G401 (cell line): ENCODE measurements around the gene KDM4B. TPM values are rescaled to one million over a fixed set of nuclear protein-coding genes. Genes with fewer than 3 reads are reported as not detected.

Experiments
- DNase-seq: peaks from one replicate; pipeline ENCODE4 v3.0.0-alpha.2; 2015; ENCODE audit warnings: low spot score
- in situ Hi-C: cut with HindIII; loops from 2 replicates; pipeline ENCODE4 v1.10.0; 2016; ENCODE audit warnings: low sequenced_read_pairs, mixed read lengths
- total RNA-seq: library from RNA; depleted of rRNA; stranded (reverse); fragments of >200 nt; shearing (Covaris generic); gene quantifications from 2 replicates; pipeline ENCODE4 v1.2.3, GENCODE V29; 2014

Gene KDM4B
- total RNA-seq, 1 experiment from 2014 or later = 19.3 TPM

GRCh38 chr19:5122671-5123409, 153.9 kb downstream of the KDM4B start:
- in situ Hi-C loops = no loop called here

GRCh38 chr19:5123646-5124045, 154.7 kb downstream of the KDM4B start:
- DNase-seq = no peak
- in situ Hi-C loops = no loop called here

More at GRCh38 chr19:5122671-5123409, 153.9 kb downstream of the KDM4B start:
- no peak for DNase-seq

- in situ Hi-C loops = no loop called here
- DNase-seq = no peak
Observed at GRCh38 chr19:5124111-5124855, 155.4 kb downstream of the KDM4B start.

DNA sequence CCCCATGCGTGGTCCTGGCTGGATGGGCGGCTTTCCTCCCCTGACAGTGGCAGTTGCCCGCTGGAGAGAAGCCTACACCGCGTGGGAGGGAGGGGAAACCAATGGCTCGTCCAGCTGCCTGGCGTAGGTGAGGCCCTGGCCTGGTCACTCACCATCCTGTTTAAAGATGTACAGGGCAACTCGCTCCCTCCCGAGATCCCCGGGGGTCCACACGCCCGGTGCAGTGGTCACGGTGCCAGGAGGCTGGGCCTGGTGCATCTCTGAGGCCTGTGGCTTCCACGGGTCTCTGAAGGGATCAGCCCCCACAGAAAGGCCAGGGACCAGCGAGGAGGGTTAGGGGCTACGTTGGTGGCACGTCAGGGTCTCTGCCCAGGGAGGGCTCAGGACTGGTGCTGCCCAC, 156.5 kb downstream of the KDM4B start:
- in situ Hi-C loops = no loop called here
- DNase-seq = no peak

DNA sequence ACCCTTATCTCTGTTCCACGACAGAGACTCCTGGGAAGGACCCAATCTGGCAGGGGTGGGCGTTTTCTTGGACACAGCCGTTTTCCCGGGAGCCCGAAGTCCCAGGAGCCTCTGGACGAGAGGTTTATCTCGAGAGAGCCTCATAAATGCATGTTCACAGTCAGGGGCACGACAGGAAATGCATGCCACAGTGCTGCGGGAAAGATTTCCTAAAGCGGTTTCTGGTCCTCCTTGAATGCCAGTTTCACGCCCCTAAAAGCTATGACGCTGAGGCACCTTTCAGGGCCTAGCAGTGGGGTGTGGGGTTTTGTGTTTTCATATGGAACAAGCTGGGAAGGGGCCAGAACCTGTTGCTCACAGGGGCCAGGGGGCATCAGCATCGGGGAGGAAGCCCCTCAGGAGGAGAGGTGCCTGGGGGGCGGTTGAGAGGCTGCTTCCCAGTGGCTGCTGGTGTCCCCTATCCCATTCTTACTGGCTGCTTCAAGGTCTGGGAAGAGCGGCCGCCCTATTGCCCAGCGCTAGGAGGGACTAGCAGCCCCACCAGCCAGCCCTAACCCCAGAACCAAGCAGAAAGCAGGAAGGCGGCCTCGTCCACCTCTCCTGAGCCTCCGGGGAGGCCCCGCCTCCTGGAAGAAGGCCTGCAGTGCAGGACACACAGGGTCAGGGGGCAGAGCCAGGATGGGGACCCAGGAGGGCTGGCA, 157.0 kb downstream of the KDM4B start:
- no peak for DNase-seq
- in situ Hi-C loops = no loop called here

DNA sequence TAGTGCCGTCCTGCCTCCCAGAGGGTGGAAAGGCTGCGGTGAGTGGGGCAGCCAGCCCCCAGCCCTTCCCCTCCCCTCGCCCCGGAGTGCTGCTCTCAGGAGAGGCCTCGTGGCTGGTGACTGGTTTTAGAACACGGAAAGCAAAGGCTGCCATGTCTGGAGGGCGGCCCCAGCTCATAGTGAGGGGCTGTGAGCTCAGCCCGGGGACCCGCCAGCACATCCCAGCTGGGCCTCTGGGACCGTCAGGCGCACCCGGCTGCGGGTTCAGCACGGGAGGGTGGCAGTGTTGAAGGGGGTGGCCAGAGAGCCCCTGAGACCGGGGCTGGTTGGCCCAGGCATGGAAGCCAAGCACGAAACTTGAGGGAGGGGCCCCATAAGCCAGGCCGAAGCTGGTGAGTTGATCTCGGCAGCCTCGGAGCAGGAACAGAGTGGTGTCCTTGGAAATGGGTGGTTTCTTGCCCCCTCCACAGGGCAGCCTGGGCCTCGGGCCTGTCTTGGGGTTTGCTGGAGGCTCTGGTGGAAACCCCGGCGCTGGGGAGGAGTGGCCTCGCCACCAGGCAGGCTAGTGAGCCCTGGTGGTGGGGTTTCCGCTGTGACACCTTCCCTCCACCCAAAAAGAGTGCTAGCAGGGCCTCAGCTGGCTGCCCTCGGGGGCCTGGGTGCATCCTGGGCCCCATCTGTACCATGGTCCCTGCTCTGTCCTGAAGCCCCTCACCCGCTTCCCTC, 157.7 kb downstream of the KDM4B start:
- no peak for DNase-seq
- in situ Hi-C loops = no loop called here

DNA sequence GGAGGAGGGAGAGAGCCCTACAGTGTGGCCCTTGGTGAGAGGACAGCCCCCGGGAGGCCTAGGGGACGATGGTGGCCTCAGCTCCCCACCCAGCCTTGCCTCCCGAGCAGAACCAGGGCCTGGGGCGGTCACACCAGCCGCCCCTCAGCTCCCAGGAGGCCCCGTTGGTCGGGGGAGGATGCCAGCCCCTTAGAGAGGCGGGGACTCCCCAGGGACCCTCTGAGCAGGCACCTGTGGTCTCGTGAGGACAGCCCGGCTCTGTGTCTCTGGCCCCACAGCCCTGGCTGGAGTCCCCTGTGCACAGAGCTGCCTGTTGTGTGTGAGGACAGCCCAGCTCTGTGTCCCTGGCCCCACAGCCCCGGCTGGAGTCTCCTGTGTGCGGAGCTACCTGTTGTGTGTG, 158.8 kb downstream of the KDM4B start:
- in situ Hi-C loops = no loop called here
- DNase-seq = no peak

- DNase-seq = no peak
- in situ Hi-C loops = no loop called here
Observed at GRCh38 chr19:5128251-5128935, 159.5 kb downstream of the KDM4B start.

GRCh38 chr19:5128936-5129389, 160.1 kb downstream of the KDM4B start:
- peak; percentile 79 for DNase-seq
- in situ Hi-C loops = no loop called here

DNA sequence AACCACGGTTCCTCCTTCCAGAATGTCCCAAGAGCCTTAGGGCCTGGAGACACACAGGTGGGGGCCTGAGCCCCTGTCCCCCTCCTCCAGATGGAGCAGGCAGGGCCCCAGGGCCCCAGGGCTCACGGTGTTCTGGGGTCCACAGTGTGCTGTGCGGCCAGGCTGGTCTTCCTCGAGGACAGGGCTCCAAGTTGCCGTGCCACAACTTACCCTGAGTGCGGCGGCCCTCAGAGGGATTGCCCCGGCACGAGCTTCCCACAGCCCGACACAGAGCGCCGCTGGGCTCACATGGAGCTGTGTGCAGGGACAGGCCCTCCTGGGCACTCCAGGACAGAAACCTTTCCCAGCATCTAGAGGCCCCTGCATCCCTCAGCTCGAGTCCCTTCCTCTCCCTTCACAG, 160.8 kb downstream of the KDM4B start:
- DNase-seq = no peak
- in situ Hi-C loops = no loop called here

DNA sequence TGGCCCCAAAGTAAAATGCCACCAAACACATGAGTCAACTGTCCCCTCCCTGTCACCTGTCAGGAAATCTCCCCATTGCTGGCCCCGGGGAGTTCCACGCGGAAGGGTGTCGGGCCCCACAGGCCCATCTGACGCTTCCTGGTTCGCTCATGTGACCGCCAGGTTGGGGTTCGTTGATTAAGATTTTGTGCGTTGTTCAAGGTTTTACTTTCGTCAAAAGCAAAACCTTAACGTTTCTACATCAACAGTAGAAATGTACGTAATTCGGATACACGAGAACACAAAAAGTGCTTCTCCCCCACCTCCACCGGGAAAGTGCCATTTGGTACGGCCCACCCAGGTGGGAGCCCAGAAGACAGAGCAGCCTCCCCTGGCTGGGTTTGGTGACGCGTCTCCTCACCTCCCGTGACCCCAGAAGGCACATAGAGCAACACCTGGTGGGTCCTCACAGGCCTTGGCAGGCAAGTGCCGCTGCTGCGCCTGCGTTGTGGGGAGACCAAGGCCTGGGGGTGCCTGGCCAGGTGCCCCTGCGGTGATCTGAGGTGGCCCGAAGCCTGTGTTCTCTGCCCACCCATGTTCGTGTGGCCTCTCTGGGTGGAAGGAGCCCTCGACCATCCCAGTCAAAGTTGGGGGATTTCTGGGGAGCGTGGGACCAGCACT, 161.6 kb downstream of the KDM4B start:
- no peak for DNase-seq
- in situ Hi-C loops = no loop called here

GRCh38 chr19:5131031-5131505, 162.2 kb downstream of the KDM4B start:
- no peak for DNase-seq
- in situ Hi-C loops = no loop called here

GRCh38 chr19:5131506-5132205, 162.7 kb downstream of the KDM4B start:
- in situ Hi-C loops = no loop called here
- no peak for DNase-seq

- in situ Hi-C loops = no loop called here
- DNase-seq = no peak
Observed at GRCh38 chr19:5132206-5132560, 163.3 kb downstream of the KDM4B start.

DNA sequence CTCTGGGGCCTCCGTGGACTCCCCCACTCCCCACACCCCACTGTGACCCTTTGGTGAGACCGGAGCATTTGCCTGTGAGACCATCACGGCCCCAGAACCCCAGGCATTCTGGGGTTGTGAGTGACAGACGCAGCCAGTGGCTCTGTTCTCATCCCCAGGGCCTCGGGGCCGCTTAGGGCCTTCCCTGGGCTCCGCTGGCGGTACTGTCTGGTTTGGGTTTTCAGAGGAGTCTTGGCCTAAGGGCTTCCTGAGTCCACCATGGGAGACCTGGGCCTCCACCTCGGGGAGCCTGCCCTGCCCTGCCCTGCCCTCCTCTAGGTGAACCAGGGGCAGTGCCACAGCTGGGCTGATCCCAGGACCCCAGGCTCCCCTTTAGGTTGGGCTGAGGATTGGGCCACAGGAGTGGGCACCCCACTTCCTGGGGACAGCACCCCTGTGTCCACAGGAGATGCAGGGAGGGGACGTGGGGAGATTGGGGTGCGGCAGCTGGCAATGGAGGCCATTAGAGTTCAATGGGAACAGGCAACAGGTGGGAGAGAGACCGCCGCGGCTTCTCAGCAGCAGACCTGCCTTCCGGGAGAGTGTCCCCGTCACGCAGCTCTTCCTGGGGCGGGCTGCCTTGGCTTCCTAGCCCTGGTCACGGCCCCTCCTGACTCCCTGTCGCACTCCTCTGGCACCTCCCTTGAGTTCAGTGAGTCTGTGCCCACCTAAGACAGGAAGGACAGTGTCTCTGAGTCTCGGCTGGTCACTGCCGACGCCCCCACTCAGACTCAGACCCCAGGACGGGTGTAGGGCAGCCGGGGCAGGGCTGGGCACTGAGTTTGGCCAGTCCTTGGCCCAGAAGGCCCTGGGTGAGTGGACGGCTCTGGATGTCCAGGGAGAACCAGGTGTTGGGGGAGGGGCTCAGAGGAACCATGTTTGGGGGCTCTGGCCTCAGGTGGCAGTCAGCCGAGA, 164.1 kb downstream of the KDM4B start:
- in situ Hi-C loops = no loop called here
- DNase-seq = no peak

- no peak for DNase-seq
- in situ Hi-C loops = no loop called here
Observed at GRCh38 chr19:5133986-5134595, 165.2 kb downstream of the KDM4B start.
